Activated CD4-positive, alpha-beta T cell treated with anti-CD3 and anti-CD28 coated beads, Interleukin-2, amount 50 U/mL, for 48 hours (primary cell): ENCODE results near the gene CARD11.

Source experiments
- DNase-seq, 2 experiments: peaks; one replicate each; pipeline ENCODE4 v3.0.0-alpha.2; 2020

The CARD11 gene

GRCh38 chr7:2894118-2894940 lies 149.3 kb downstream of the CARD11 start:
- peak; percentile 67 to 75 for DNase-seq

- DNase-seq, result no peak
Measured at GRCh38 chr7:2893411-2893861, 150.2 kb downstream of the CARD11 start.

DNA sequence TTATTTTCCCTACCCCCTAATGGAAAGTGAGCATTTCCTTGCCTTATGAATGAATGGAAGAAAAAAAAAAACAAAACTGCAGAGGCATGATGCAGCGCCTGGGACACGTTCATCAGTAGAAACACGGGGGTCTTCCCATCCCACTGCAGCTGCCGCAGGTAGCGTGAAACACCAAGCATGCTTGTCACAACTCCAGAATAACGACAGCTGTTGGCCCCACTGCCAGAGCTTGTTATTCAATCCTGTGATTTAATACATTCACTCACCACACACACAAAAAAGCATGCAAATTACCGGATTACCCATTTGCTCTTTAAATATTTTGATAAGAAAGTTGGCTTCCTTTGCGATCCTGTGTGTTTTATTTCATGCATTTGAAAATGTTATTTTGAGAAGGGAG lies 151.1 kb downstream of the CARD11 start:
- no peak for DNase-seq

GRCh38 chr7:2887816-2888215 lies 155.9 kb downstream of the CARD11 start:
- DNase-seq, result no peak

DNA sequence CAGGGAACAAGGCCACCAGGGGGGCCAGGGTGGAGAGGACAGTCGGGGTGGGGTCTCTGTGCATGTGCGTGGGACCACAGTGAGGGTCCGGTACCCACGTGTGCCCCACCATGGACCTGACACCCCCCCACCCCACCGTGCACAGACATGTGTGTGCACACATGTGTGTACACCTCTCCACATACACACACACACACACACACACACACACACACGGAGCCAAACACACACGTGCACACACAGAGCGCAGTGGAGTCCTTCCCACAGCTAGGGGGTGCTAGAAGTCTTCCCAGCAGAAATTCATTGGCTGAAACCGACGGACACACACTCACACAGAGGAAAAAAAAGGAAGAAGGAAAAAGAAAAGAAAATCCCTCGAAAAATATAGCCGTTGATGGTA lies 156.8 kb downstream of the CARD11 start:
- peak; percentile 55 to 64 for DNase-seq

DNA sequence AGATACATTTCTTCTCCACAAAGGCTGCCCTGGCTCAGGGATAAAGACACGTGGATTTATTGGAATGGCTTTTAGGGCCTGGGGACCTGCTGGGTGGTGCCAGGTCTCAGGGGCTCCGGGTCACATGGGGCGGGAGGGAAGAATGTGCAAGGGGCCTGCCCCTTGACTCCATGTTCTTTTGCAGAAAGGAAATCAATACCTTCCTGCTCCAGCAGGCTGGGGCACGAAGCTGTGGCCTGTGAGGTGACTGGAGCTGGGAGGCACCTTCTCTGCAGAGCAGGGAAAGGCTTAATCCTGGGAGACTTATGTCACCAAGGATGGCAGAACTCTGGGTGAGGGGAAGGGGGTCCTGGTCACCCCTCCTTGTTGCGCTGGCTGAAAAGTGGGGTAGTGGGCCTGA lies 157.3 kb downstream of the CARD11 start:
- DNase-seq, result no peak

DNA sequence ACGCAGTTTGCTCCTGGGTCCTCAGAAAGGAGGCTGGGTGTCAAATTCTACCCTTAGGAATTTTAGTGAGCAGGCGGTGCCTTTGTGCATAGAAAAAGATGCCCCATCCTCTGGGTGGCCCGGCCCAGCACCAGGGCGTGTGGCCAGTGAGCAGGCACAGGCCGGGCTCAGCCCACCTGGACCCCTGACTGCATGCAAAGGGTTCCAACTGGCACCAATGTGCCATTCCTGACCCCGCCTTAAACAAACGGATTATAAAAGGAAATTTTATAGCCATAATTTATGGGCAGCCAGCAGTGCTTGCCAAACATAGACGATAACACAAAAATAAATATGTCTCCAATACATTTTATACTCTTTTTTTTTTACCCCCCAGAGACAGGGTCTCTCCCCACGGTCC lies 159.5 kb downstream of the CARD11 start:
- DNase-seq, result no peak

DNA sequence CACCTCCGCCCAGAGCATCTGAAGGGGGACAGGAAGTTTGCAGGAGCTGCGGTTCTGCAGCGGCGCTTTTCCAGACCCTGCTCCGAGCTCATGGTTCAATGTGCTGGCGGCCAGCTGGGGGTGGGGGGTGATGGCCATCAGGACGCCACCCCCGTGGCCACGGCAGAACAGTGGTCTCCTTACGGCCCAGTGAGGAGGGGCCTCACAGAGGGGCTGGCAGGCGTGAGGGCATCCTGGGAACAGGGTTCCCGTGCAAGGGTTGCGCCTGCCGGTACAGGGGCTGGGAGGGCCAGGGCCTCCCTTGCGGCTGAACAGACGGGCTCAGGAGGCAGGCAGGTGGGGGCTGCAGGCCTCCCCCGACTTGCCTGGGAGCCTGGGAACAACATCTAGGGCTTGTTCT lies 160.6 kb downstream of the CARD11 start:
- DNase-seq, result no peak

GRCh38 chr7:2882111-2882510 lies 161.6 kb downstream of the CARD11 start:
- no peak for DNase-seq

- DNase-seq, result no peak
Measured at GRCh38 chr7:2880874-2881533, 162.7 kb downstream of the CARD11 start.

- DNase-seq, result no peak
Measured at GRCh38 chr7:2880051-2880450, 163.6 kb downstream of the CARD11 start.

- DNase-seq, result no peak
Measured at GRCh38 chr7:2879354-2879753, 164.3 kb downstream of the CARD11 start.

- no peak for DNase-seq
Measured at GRCh38 chr7:2878306-2878705, 165.4 kb downstream of the CARD11 start.

DNA sequence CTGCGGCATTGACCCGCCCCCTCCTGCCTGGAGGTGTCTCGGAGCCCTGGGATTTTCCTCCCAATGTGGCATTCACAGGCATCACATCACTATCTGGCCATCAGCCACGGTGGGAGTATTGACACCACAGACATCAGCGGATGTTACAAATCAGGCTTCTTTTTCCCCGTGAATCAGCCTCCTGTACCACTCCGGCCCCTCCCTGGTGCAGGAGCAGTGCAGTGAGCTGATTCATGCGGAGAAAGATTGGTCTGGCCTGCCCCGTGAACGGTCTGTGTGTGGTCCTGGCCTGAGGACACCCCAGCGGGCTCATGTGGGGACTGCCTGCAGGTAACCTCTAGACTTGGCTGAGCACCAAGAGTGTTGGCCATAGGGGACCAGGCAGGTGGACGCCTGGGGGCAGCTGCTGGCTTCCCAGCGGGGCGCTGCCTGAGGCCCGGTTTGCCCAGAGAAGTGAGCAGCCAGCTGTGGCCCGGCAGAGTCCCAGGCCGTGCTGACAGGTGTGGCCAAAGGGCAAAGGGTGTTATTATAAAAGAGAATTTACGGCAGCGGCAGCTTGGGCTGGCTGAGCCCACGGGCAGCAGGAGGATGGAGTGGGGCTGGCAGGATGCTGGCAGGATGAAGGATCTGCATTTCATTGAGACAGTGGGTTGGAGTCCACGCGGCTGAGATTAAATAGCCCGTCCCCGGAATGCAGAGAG lies 167.5 kb downstream of the CARD11 start:
- DNase-seq, result no peak

- DNase-seq, result no peak
Measured at GRCh38 chr7:2873686-2874551, 169.7 kb downstream of the CARD11 start.

DNA sequence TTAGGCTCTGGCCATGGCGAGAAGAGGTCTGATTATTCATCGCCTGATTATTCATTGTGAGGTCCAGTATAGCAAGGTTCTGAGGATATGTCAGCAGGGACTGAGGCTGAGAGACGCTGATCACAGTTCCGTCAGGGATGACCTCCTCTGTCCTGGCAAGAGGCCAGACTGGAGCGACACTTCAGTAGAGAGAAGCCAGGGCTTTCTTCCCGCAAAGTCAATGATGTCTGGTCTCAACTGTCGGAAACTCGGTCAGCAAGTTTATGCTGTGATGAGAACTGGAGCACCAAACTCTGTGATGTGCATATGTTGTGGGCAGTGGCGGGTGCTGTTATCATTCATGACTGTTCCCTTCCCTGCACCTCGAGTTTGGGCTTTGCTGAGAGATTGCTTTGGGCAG lies 170.5 kb downstream of the CARD11 start:
- no peak for DNase-seq

GRCh38 chr7:2872296-2872874 lies 171.3 kb downstream of the CARD11 start:
- no peak for DNase-seq

- DNase-seq, result peak; percentile 69 to 77
Measured at GRCh38 chr7:2870471-2870931, 173.2 kb downstream of the CARD11 start.

GRCh38 chr7:2869981-2870380 lies 173.7 kb downstream of the CARD11 start:
- DNase-seq, result no peak

DNA sequence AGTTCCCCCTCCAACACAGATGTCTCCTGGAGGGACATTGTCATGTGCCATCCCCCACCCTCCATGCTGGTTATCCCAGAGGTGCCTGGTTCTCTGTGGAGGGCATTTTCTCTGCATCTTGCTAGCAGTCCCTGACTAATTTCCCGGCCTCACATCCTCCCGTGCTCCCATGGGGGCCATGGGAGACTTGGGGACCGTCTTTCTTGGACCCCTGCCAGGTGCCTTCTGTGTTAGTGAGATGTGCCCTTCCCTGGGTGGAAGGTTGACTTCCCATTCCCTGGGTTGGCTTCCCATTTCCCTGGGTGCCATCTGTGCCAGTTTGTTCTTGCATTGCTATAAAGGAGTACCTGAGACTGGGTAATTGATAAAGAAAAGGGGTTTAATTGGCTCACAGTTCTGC lies 177.1 kb downstream of the CARD11 start:
- DNase-seq, result no peak

DNA sequence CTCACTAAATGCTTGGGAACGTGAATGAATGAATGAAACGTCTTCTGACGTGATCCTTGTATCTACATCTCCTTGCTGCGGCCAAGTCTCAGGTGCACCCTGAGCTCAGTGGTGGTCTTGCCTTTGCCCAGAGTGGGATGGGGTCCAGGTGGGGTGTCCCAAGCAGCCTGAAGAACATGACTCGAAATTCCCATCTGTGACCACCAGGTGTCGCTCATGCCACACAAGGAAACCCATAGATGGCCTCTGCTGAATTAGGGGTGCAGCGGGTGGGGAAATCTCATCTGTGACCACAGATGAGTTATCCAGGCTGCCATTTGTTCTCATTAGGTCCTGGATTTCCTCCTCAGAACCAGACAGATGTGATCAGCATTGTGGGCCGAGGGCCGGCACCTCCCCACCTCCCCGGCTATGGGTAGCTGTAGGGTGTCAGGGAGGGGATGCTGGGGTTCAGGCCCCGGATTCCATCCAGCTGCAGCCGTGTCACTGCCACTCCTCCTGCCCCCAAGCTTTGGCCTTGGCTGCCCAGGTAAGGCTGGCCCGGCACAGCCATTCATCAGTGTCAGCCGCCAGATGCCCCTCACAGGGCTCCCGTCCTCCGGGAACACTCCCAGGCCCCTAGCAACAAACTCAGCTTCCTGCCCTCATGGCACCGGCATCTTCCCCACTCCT lies 178.5 kb downstream of the CARD11 start:
- peak; percentile 81 to 85 for DNase-seq
